CD14-positive monocyte (primary cell): Measurements from ENCODE around the gene RNASE13. TPM values are rescaled to one million over a fixed set of nuclear protein-coding genes. Genes with fewer than 3 reads are reported as not detected.

Experiments used
- DNase-seq, 3 donors: peaks; one replicate each; pipeline ENCODE4 v3.0.0-alpha.2; 2011 to 2022
- H2AFZ ChIP-seq: 2 replicates; pipeline ENCODE4 v1.6.0; 2012; ENCODE audit warnings: mild to moderate bottlenecking, low read depth, low read length, inconsistent platforms; ENCODE audit not compliant: insufficient read depth, poor library complexity, severe bottlenecking
- H3K27ac ChIP-seq, 2 donors: 1 replicate in 1 of 2; 2 replicates in 1 of 2; pipeline ENCODE4 v1.5.1; 2012 to 2013; ENCODE audit warnings: low read length in 2 of 2, control low read depth in 1 of 2, inconsistent platforms in 1 of 2, low read depth in 1 of 2, mild to moderate bottlenecking in 1 of 2
- H3K27me3 ChIP-seq, 2 donors: one replicate each; pipeline versions ENCODE4 v1.6.0 to v1.6.1; 2011 to 2013; ENCODE audit warnings: low read length in 2 of 2; ENCODE audit not compliant: control insufficient read depth in 2 of 2, insufficient read depth in 2 of 2
- H3K36me3 ChIP-seq, 2 donors: replicated peaks in 1 of 2; 1 replicate in 1 of 2; 2 replicates in 1 of 2; pipeline versions ENCODE4 v1.5.1 to v1.6.1; 2012 to 2013; ENCODE audit warnings: low read length in 2 of 2, control low read depth in 1 of 2, inconsistent platforms in 1 of 2, mild to moderate bottlenecking in 1 of 2; ENCODE audit not compliant: insufficient read depth in 2 of 2, control insufficient read depth in 1 of 2
- H3K4me1 ChIP-seq, 2 donors: 1 replicate in 1 of 2; 2 replicates in 1 of 2; pipeline versions ENCODE4 v1.5.1 to v1.6.1; 2012 to 2013; ENCODE audit warnings: low read length in 2 of 2, control low read depth in 1 of 2, inconsistent platforms in 1 of 2, mild to moderate bottlenecking in 1 of 2, moderate library complexity in 1 of 2; ENCODE audit not compliant: insufficient read depth in 2 of 2, control insufficient read depth in 1 of 2
- H3K4me2 ChIP-seq: replicated peaks from 2 replicates; pipeline ENCODE3; 2012; ENCODE audit warnings: low read length, moderate library complexity, mild to moderate bottlenecking; ENCODE audit not compliant: poor library complexity, severe bottlenecking; ENCODE audit errors: extremely low read depth
- H3K4me3 ChIP-seq, 3 experiments: fragments of 200-600 bp in 1 of 3; sonication (generic) in 1 of 3; replicated peaks in 1 of 3; 1 replicate in 2 of 3; 2 replicates in 1 of 3; pipeline ENCODE4 v1.5.1; 2011 to 2013; ENCODE audit warnings: low read length in 3 of 3, mild to moderate bottlenecking in 3 of 3, control low read depth in 2 of 3, low read depth in 2 of 3, inconsistent platforms in 1 of 3, moderate library complexity in 1 of 3
- H3K79me2 ChIP-seq: 2 replicates; pipeline ENCODE4 v1.6.0; 2012; ENCODE audit warnings: mild to moderate bottlenecking, control low read depth, inconsistent platforms, low read length, moderate library complexity; ENCODE audit not compliant: insufficient read depth
- H3K9ac ChIP-seq: 2 replicates; pipeline ENCODE4 v1.6.0; 2017; ENCODE audit warnings: low read length, mild to moderate bottlenecking; ENCODE audit not compliant: insufficient read depth, poor library complexity, severe bottlenecking
- H3K9me3 ChIP-seq, 2 donors: replicated peaks in 1 of 2; 1 replicate in 1 of 2; 2 replicates in 1 of 2; pipeline versions ENCODE4 v1.5.1 to v1.6.1; 2012 to 2013; ENCODE audit warnings: low read length in 2 of 2, control low read depth in 1 of 2; ENCODE audit not compliant: control insufficient read depth in 1 of 2, insufficient read depth in 1 of 2
- H4K20me1 ChIP-seq: 2 replicates; pipeline ENCODE4 v1.6.0; 2012; ENCODE audit warnings: mild to moderate bottlenecking, low read length, control low read depth, moderate library complexity; ENCODE audit not compliant: insufficient read depth
- H3K27ac Mint-ChIP-seq, 7 donors: one replicate each; pipeline ENCODE4 v1.8.0; 2020; ENCODE audit warnings: mild to moderate bottlenecking in 7 of 7, mixed read lengths in 7 of 7, moderate library complexity in 6 of 7, inconsistent platforms in 2 of 7
- H3K27me3 Mint-ChIP-seq, 3 donors: one replicate each; pipeline ENCODE4 v1.8.0; 2021 to 2022; ENCODE audit warnings: low read depth in 3 of 3, mild to moderate bottlenecking in 3 of 3, mixed read lengths in 3 of 3, moderate library complexity in 3 of 3, inconsistent platforms in 1 of 3
- H3K36me3 Mint-ChIP-seq, 2 donors: one replicate each; pipeline ENCODE4 v1.8.0; 2020; ENCODE audit warnings: mixed read lengths in 2 of 2, inconsistent platforms in 1 of 2, mild to moderate bottlenecking in 1 of 2
- H3K4me1 Mint-ChIP-seq: one replicate; pipeline ENCODE4 v1.8.0; 2020; ENCODE audit warnings: mild to moderate bottlenecking, mixed read lengths
- H3K4me3 Mint-ChIP-seq, 2 donors: one replicate each; pipeline ENCODE4 v1.8.0; 2020; ENCODE audit warnings: mild to moderate bottlenecking in 2 of 2, mixed read lengths in 2 of 2, moderate library complexity in 1 of 2
- H3K9me3 Mint-ChIP-seq, 7 donors: one replicate each; pipeline ENCODE4 v1.8.0; 2020 to 2022; ENCODE audit warnings: mixed read lengths in 7 of 7, mild to moderate bottlenecking in 6 of 7, moderate library complexity in 6 of 7, inconsistent platforms in 2 of 7
- CTCF ChIP-seq: fragments of 200-600 bp; IDR thresholded peaks from one replicate; pipeline ENCODE4 v1.8.0; 2022; ENCODE audit warnings: antibody characterized with exemption, mild to moderate bottlenecking
- WGBS: methylation state at CpG from one replicate; pipeline ENCODE4 v1.1.5; 2013; ENCODE audit warnings: missing lambda C conversion rate; ENCODE audit not compliant: insufficient coverage; 5-methylcytosine and 5-hydroxymethylcytosine counted together
- intact Hi-C, 2 donors: fragments of 100-400 bp; cut with micrococcal nuclease; formaldehyde crosslinking; loops; one replicate each; pipeline versions ENCODE4 v1.15.0 to v1.15.1; 2023
- polyA plus RNA-seq, 3 donors: library from polyadenylated mRNA; depleted of rRNA in 1 of 3; unstranded in 2 of 3; stranded (reverse) in 1 of 3; fragments of 300-500 nt in 2 of 3; fragments of >200 nt in 1 of 3; fragmentation: Illumina TruSeq in 2 of 3; gene quantifications; 1 replicate in 2 of 3; 2 replicates in 1 of 3; pipeline ENCODE4 v1.2.3, GENCODE V29; 2012 to 2021

The RNASE13 gene
- polyA plus RNA-seq, 3 donors, result 0.39 TPM; not detected in 2

GRCh38 chr14:21083565-21084325, 49.1 kb upstream of the RNASE13 start:
- Histone ChIP-seq H3K79me2 (peaks cover 5% of the 10 kb centered on the region), H3K36me3 (peaks cover 65 to 90% of the 10 kb centered on the region in 2 donors), H3K4me3 (no peak overlapping the region), H3K27ac (peak overlapping the region; percentile 54 to 94), H3K4me2 (no peak overlapping the region), H3K9me3 (no peaks in the 10 kb centered on the region), H3K4me1 (peaks cover 42 to 48% of the 10 kb centered on the region in 2 donors), H3K27me3 (no peaks in the 10 kb centered on the region), H2AFZ (no peak overlapping the region), H4K20me1 (peaks cover 6% of the 10 kb centered on the region), H3K9ac (no peak overlapping the region)
- H3K36me3 Mint-ChIP-seq, result peaks cover 64 to 92% of the 10 kb centered on the region in 2 donors
- H3K4me1 Mint-ChIP-seq, result peaks cover 42% of the 10 kb centered on the region
- H3K4me3 Mint-ChIP-seq, result no peak overlapping the region
- peaks cover 0 to 3% (median 0%) of the 10 kb centered on the region in 7 donors for H3K9me3 Mint-ChIP-seq
- intact Hi-C loops, result no loop called here
- no peak for TF ChIP-seq CTCF
- WGBS, result 91% methylated on average over 11 of the region's 11 CpGs
- peaks cover 1 to 4% (median 3%) of the 10 kb centered on the region in 3 donors for H3K27me3 Mint-ChIP-seq
- no peak for DNase-seq
- H3K27ac Mint-ChIP-seq, result peak overlapping the region; percentile 94 to 99 (median 98)

- Histone ChIP-seq H3K9me3 (no peaks in the 10 kb centered on the region), H3K4me3 (no peak overlapping the region), H3K27me3 (no peaks in the 10 kb centered on the region), H3K79me2 (peaks cover 5% of the 10 kb centered on the region), H2AFZ (no peak overlapping the region), H3K9ac (no peak overlapping the region), H3K36me3 (peaks cover 82 to 99% of the 10 kb centered on the region in 2 donors), H3K4me2 (no peak overlapping the region), H3K4me1 (peaks cover 29 to 33% of the 10 kb centered on the region in 2 donors), H3K27ac (peak overlapping the region in 1 of 2 donors; percentile 32), H4K20me1 (peaks cover 5% of the 10 kb centered on the region)
- no peak for DNase-seq
- intact Hi-C loops, result no loop called here
- peaks cover 0 to 3% (median 0%) of the 10 kb centered on the region in 7 donors for H3K9me3 Mint-ChIP-seq
- peak overlapping the region in 4 of 7 donors; percentile 12 to 54 (median 40) for H3K27ac Mint-ChIP-seq
- no peak overlapping the region for H3K4me3 Mint-ChIP-seq
- no peak for TF ChIP-seq CTCF
- H3K4me1 Mint-ChIP-seq, result peaks cover 27% of the 10 kb centered on the region
- H3K36me3 Mint-ChIP-seq, result peaks cover 77 to 96% of the 10 kb centered on the region in 2 donors
- H3K27me3 Mint-ChIP-seq, result peaks cover 1 to 5% (median 3%) of the 10 kb centered on the region in 3 donors
- 92% methylated on average over 25 of the region's 30 CpGs for WGBS
Observed at GRCh38 chr14:21081521-21082142, 47.0 kb upstream of the RNASE13 start.
